Stimulated activated naive CD8-positive, alpha-beta T cell treated with anti-CD3 and anti-CD28 coated beads, Interleukin-15, amount 100 ng/mL, for 72 hours (primary cell): Measurements from ENCODE around the gene GGA1.
"Not testable (repeated sequence)": the region's sequence is repeated elsewhere in the genome, so short reads cannot be mapped to it uniquely, and the experiment has no call there.

Experiments used
- ATAC-seq: fragments of 150-1000 bp; cut with Tn5 transposase; 2 replicates; pipeline ENCODE4 v1.10.0; 2021; ENCODE audit warnings: mild to moderate bottlenecking, moderate library complexity
- DNase-seq, 2 donors: peaks; one replicate each; pipeline ENCODE4 v3.0.0; 2021 to 2022
- H3K27ac Mint-ChIP-seq, 2 donors: one replicate each; pipeline ENCODE4 v1.8.0; 2022; ENCODE audit warnings: mild to moderate bottlenecking in 2 of 2, mixed read lengths in 2 of 2, moderate library complexity in 2 of 2
- H3K27me3 Mint-ChIP-seq: one replicate; pipeline ENCODE4 v1.8.0; 2022; ENCODE audit warnings: mixed read lengths
- H3K4me1 Mint-ChIP-seq: one replicate; pipeline ENCODE4 v1.8.0; 2022; ENCODE audit warnings: mild to moderate bottlenecking, mixed read lengths
- H3K4me3 Mint-ChIP-seq, 2 donors: one replicate each; pipeline ENCODE4 v1.8.0; 2022; ENCODE audit warnings: mild to moderate bottlenecking in 2 of 2, mixed read lengths in 2 of 2, moderate library complexity in 1 of 2
- H3K9me3 Mint-ChIP-seq, 2 donors: one replicate each; pipeline ENCODE4 v1.8.0; 2022; ENCODE audit warnings: mixed read lengths in 2 of 2

The GGA1 gene

GRCh38 chr22:37594237-37594636 lies 14.4 kb upstream of the GGA1 start:
- H3K4me1 Mint-ChIP-seq, result peaks cover 14% of the 10 kb centered on the region
- no peaks in the 10 kb centered on the region for H3K9me3 Mint-ChIP-seq
- no peak overlapping the region for H3K4me3 Mint-ChIP-seq
- DNase-seq (no peak), ATAC-seq (no peak)
- H3K27me3 Mint-ChIP-seq, result no peaks in the 10 kb centered on the region
- H3K27ac Mint-ChIP-seq, result no peak overlapping the region

GRCh38 chr22:37599153-37599552 lies 9.5 kb upstream of the GGA1 start:
- peaks cover 10% of the 10 kb centered on the region for H3K4me1 Mint-ChIP-seq
- no peak overlapping the region for H3K4me3 Mint-ChIP-seq
- ATAC-seq, result no peak
- H3K27me3 Mint-ChIP-seq, result no peaks in the 10 kb centered on the region
- H3K9me3 Mint-ChIP-seq, result no peaks in the 10 kb centered on the region
- DNase-seq, result no peak
- no peak overlapping the region for H3K27ac Mint-ChIP-seq

- no peak for DNase-seq
- H3K27me3 Mint-ChIP-seq, result no peaks in the 10 kb centered on the region
- peaks cover 28% of the 10 kb centered on the region for H3K4me1 Mint-ChIP-seq
- no peak overlapping the region for H3K27ac Mint-ChIP-seq
- no peak for ATAC-seq
- no peaks in the 10 kb centered on the region for H3K9me3 Mint-ChIP-seq
- H3K4me3 Mint-ChIP-seq, result no peak overlapping the region
These were observed 7.5 kb upstream of the GGA1 start for GRCh38 chr22:37601203-37601539.

GRCh38 chr22:37601540-37602442 lies 6.8 kb upstream of the GGA1 start:
- Mint-ChIP-seq H3K27me3 (no peaks in the 10 kb centered on the region), H3K27ac (peak overlapping the region in 1 of 2 donors; percentile 43), H3K4me3 (no peak overlapping the region), H3K9me3 (no peaks in the 10 kb centered on the region), H3K4me1 (peaks cover 29% of the 10 kb centered on the region)
- no peak for DNase-seq
- ATAC-seq, result no peak

GRCh38 chr22:37602546-37603277 lies 5.9 kb upstream of the GGA1 start:
- not testable (repeated sequence) for H3K27ac Mint-ChIP-seq, H3K27me3 Mint-ChIP-seq, H3K9me3 Mint-ChIP-seq, DNase-seq, ATAC-seq, H3K4me3 Mint-ChIP-seq
- peaks cover 37% of the 10 kb centered on the region for H3K4me1 Mint-ChIP-seq

GRCh38 chr22:37604074-37604473 lies 4.6 kb upstream of the GGA1 start:
- Mint-ChIP-seq H3K27me3 (no peaks in the 10 kb centered on the region), H3K9me3 (no peaks in the 10 kb centered on the region), H3K4me3 (no peak overlapping the region), H3K27ac (no peak overlapping the region), H3K4me1 (peaks cover 44% of the 10 kb centered on the region)
- no peak for DNase-seq
- no peak for ATAC-seq

- H3K27me3 Mint-ChIP-seq, result no peaks in the 10 kb centered on the region
- H3K9me3 Mint-ChIP-seq, result no peaks in the 10 kb centered on the region
- ATAC-seq (no peak), DNase-seq (peak in 1 of 2 donors; percentile 56)
- H3K27ac Mint-ChIP-seq, result peak overlapping the region in 1 of 2 donors; percentile 75
- H3K4me1 Mint-ChIP-seq, result peaks cover 51% of the 10 kb centered on the region
- peak overlapping the region in 1 of 2 donors; percentile 44 for H3K4me3 Mint-ChIP-seq
These were observed 3.8 kb upstream of the GGA1 start for GRCh38 chr22:37604875-37605274.

GRCh38 chr22:37607010-37607934 lies 1.4 kb upstream of the GGA1 start:
- no peaks in the 10 kb centered on the region for H3K9me3 Mint-ChIP-seq
- H3K27ac Mint-ChIP-seq, result peak overlapping the region; percentile 96
- no peaks in the 10 kb centered on the region for H3K27me3 Mint-ChIP-seq
- peak; percentile 28 for ATAC-seq
- peak overlapping the region; percentile 88 to 99 for H3K4me3 Mint-ChIP-seq
- peaks cover 62% of the 10 kb centered on the region for H3K4me1 Mint-ChIP-seq
- peak; percentile 89 to 91 for DNase-seq

- ATAC-seq (peak; percentile 5), DNase-seq (no peak)
- peak overlapping the region; percentile 88 to 99 for H3K4me3 Mint-ChIP-seq
- H3K27me3 Mint-ChIP-seq, result no peaks in the 10 kb centered on the region
- peak overlapping the region; percentile 96 for H3K27ac Mint-ChIP-seq
- H3K9me3 Mint-ChIP-seq, result no peaks in the 10 kb centered on the region
- H3K4me1 Mint-ChIP-seq, result peaks cover 67% of the 10 kb centered on the region
These were observed 628 bp upstream of the GGA1 start for GRCh38 chr22:37607935-37608476.

GRCh38 chr22:37609240-37610152 lies 862 bp downstream of the GGA1 start:
- peaks cover 68% of the 10 kb centered on the region for H3K4me1 Mint-ChIP-seq
- ATAC-seq (no peak), DNase-seq (no peak)
- H3K27me3 Mint-ChIP-seq, result no peaks in the 10 kb centered on the region
- H3K4me3 Mint-ChIP-seq, result peak overlapping the region; percentile 88 to 99
- H3K27ac Mint-ChIP-seq, result peak overlapping the region; percentile 91 to 93
- H3K9me3 Mint-ChIP-seq, result no peaks in the 10 kb centered on the region

- H3K4me3 Mint-ChIP-seq, result peak overlapping the region; percentile 88 to 99
- H3K4me1 Mint-ChIP-seq, result peaks cover 61% of the 10 kb centered on the region
- not testable (repeated sequence) for DNase-seq, H3K9me3 Mint-ChIP-seq, ATAC-seq, H3K27me3 Mint-ChIP-seq
- H3K27ac Mint-ChIP-seq, result peak overlapping the region; percentile 91 to 93
These were observed 1.5 kb downstream of the GGA1 start for GRCh38 chr22:37610153-37610475.

GRCh38 chr22:37610480-37611129 lies 2.0 kb downstream of the GGA1 start:
- DNase-seq, result no peak
- H3K27me3 Mint-ChIP-seq, result no peaks in the 10 kb centered on the region
- no peak for ATAC-seq
- H3K4me1 Mint-ChIP-seq, result peaks cover 56% of the 10 kb centered on the region
- H3K9me3 Mint-ChIP-seq, result no peaks in the 10 kb centered on the region
- H3K4me3 Mint-ChIP-seq, result peak overlapping the region; percentile 88 to 99
- H3K27ac Mint-ChIP-seq, result peak overlapping the region in 1 of 2 donors; percentile 42

- DNase-seq (no peak), ATAC-seq (no peak)
- Mint-ChIP-seq H3K4me3 (peak overlapping the region in 1 of 2 donors; percentile 26), H3K27me3 (no peaks in the 10 kb centered on the region), H3K4me1 (peaks cover 52% of the 10 kb centered on the region), H3K9me3 (no peaks in the 10 kb centered on the region), H3K27ac (peak overlapping the region in 1 of 2 donors; percentile 5)
These were observed 2.6 kb downstream of the GGA1 start for GRCh38 chr22:37611207-37611606.
